Astrocyte of the cerebellum (primary cell): ENCODE results near the gene LIMS1.

Experiments
- DNase-seq: peaks from one replicate; pipeline ENCODE4 v3.0.0-alpha.2; 2011; ENCODE audit warnings: low read depth
- H3K4me3 ChIP-seq: 2 replicates; pipeline ENCODE4 v1.5.1; 2011; ENCODE audit warnings: mild to moderate bottlenecking, low read depth, low read length, moderate library complexity
- CTCF ChIP-seq: IDR thresholded peaks from 2 replicates; pipeline ENCODE4 v1.5.1; 2012; ENCODE audit warnings: low read length, low read depth, moderate library complexity, mild to moderate bottlenecking; ENCODE audit errors: missing control alignments
- in situ Hi-C: cut with HindIII; loops from 2 replicates; pipeline ENCODE4 v1.10.0; 2017; ENCODE audit warnings: low sequenced_read_pairs

LIMS1 gene

GRCh38 chr2:108541451-108541850 lies 7.2 kb downstream of the LIMS1 start:
- in situ Hi-C loops = no loop called here
- no peak for TF ChIP-seq CTCF

GRCh38 chr2:108542071-108542470 lies 7.8 kb downstream of the LIMS1 start:
- TF ChIP-seq CTCF = no peak
- no peak overlapping the region for H3K4me3 ChIP-seq
- in situ Hi-C loops = no loop called here
- no peak for DNase-seq

More at GRCh38 chr2:108541451-108541850, 7.2 kb downstream of the LIMS1 start:
- H3K4me3 ChIP-seq = no peak overlapping the region
- DNase-seq = no peak

- TF ChIP-seq CTCF = no peak
- no peak overlapping the region for H3K4me3 ChIP-seq
- DNase-seq = no peak
- in situ Hi-C loops = no loop called here
These were observed 13.3 kb downstream of the LIMS1 start for GRCh38 chr2:108547606-108548005.

- in situ Hi-C loops = no loop called here
- no peak for DNase-seq
- no peak overlapping the region for H3K4me3 ChIP-seq
- TF ChIP-seq CTCF = no peak
These were observed 14.1 kb downstream of the LIMS1 start for GRCh38 chr2:108548208-108549003.

- no peak for TF ChIP-seq CTCF
- DNase-seq = no peak
- in situ Hi-C loops = no loop called here
- no peak overlapping the region for H3K4me3 ChIP-seq
These were observed 18.3 kb downstream of the LIMS1 start for GRCh38 chr2:108552566-108552965.

GRCh38 chr2:108553209-108553919 lies 19.1 kb downstream of the LIMS1 start:
- TF ChIP-seq CTCF = no peak
- DNase-seq = no peak
- H3K4me3 ChIP-seq = no peak overlapping the region
- in situ Hi-C loops = no loop called here
